HAP-1 (cell line): ENCODE results near the gene RAB13.

Experiments used
- DNase-seq, 2 experiments: peaks; one replicate each; pipeline ENCODE4 v3.0.0-alpha.2; 2016 to 2020; ENCODE audit warnings: low spot score in 2 of 2
- H3K27me3 ChIP-seq: fragments of 250-450 bp; sonication (Bioruptor Pico); 2 replicates; pipeline ENCODE4 v1.5.1; 2020; ENCODE audit warnings: low read depth, mild to moderate bottlenecking, moderate library complexity
- H3K36me3 ChIP-seq: fragments of 250-450 bp; sonication (Bioruptor Pico); replicated peaks from 2 replicates; pipeline ENCODE4 v1.5.1; 2020; ENCODE audit warnings: mild to moderate bottlenecking
- H3K4me1 ChIP-seq: fragments of 250-450 bp; sonication (Bioruptor Pico); 2 replicates; pipeline ENCODE4 v1.5.1; 2020; ENCODE audit warnings: mild to moderate bottlenecking
- H3K4me3 ChIP-seq: fragments of 250-450 bp; sonication (Bioruptor Pico); 2 replicates; pipeline ENCODE4 v1.5.1; 2020; ENCODE audit warnings: mild to moderate bottlenecking, moderate library complexity
- H3K9me3 ChIP-seq: fragments of 250-450 bp; sonication (Bioruptor Pico); 2 replicates; pipeline ENCODE4 v1.5.1; 2020; ENCODE audit warnings: mild to moderate bottlenecking, moderate library complexity
- in situ Hi-C: fragments of 300-500 bp; cut with MboI; formaldehyde crosslinking; loops from 3 replicates; pipeline ENCODE4 v1.14.3; 2020; ENCODE audit warnings: low sequenced_read_pairs, inconsistent platforms, mixed read lengths

Gene RAB13

GRCh38 chr1:153957744-153958110 lies 28.4 kb downstream of the RAB13 start:
- H3K27me3 ChIP-seq = no peaks in the 10 kb centered on the region
- peaks cover 21% of the 10 kb centered on the region for H3K4me1 ChIP-seq
- no peak for DNase-seq
- H3K4me3 ChIP-seq = peak overlapping the region; percentile 90
- in situ Hi-C loops = no loop called here
- H3K9me3 ChIP-seq = no peaks in the 10 kb centered on the region
- peaks cover 31% of the 10 kb centered on the region for H3K36me3 ChIP-seq

- H3K36me3 ChIP-seq = peaks cover 37% of the 10 kb centered on the region
- H3K4me1 ChIP-seq = peaks cover 21% of the 10 kb centered on the region
- H3K9me3 ChIP-seq = no peaks in the 10 kb centered on the region
- no peak for DNase-seq
- H3K4me3 ChIP-seq = peak overlapping the region; percentile 90
- H3K27me3 ChIP-seq = no peaks in the 10 kb centered on the region
- in situ Hi-C loops = no loop called here
Observed at GRCh38 chr1:153956997-153957715, 29.0 kb downstream of the RAB13 start.

- peaks cover 29% of the 10 kb centered on the region for H3K36me3 ChIP-seq
- H3K4me1 ChIP-seq = peaks cover 11% of the 10 kb centered on the region
- DNase-seq = no peak
- no peaks in the 10 kb centered on the region for H3K9me3 ChIP-seq
- no peaks in the 10 kb centered on the region for H3K27me3 ChIP-seq
- in situ Hi-C loops = no loop called here
- H3K4me3 ChIP-seq = no peak overlapping the region
Observed at GRCh38 chr1:153954826-153955225, 31.3 kb downstream of the RAB13 start.

- no peak overlapping the region for H3K4me3 ChIP-seq
- H3K9me3 ChIP-seq = no peaks in the 10 kb centered on the region
- no peaks in the 10 kb centered on the region for H3K27me3 ChIP-seq
- no peak for DNase-seq
- H3K4me1 ChIP-seq = peaks cover 8% of the 10 kb centered on the region
- peaks cover 20% of the 10 kb centered on the region for H3K36me3 ChIP-seq
- in situ Hi-C loops = no loop called here
Observed at GRCh38 chr1:153953859-153954365, 32.2 kb downstream of the RAB13 start.

GRCh38 chr1:153951801-153952200 lies 34.3 kb downstream of the RAB13 start:
- Histone ChIP-seq H3K4me3 (no peak overlapping the region), H3K9me3 (no peaks in the 10 kb centered on the region), H3K36me3 (peaks cover 30% of the 10 kb centered on the region), H3K4me1 (peaks cover 5% of the 10 kb centered on the region), H3K27me3 (no peaks in the 10 kb centered on the region)
- no peak for DNase-seq
- in situ Hi-C loops = no loop called here

GRCh38 chr1:153951183-153951582 lies 35.0 kb downstream of the RAB13 start:
- H3K27me3 ChIP-seq = no peaks in the 10 kb centered on the region
- no peak for DNase-seq
- H3K4me3 ChIP-seq = no peak overlapping the region
- H3K9me3 ChIP-seq = no peaks in the 10 kb centered on the region
- peaks cover 4% of the 10 kb centered on the region for H3K4me1 ChIP-seq
- in situ Hi-C loops = no loop called here
- H3K36me3 ChIP-seq = peaks cover 32% of the 10 kb centered on the region

- peak; percentile 81 to 87 for DNase-seq
- no peaks in the 10 kb centered on the region for H3K9me3 ChIP-seq
- H3K27me3 ChIP-seq = no peaks in the 10 kb centered on the region
- H3K36me3 ChIP-seq = peaks cover 40% of the 10 kb centered on the region
- peak within 1 kb of the TSS; percentile 65 for H3K4me3 ChIP-seq
- peaks cover 11% of the 10 kb centered on the region for H3K4me1 ChIP-seq
- in situ Hi-C loops = loop anchor here (10.0 kb wide), 1 partner anchor 122 kb away; no protein-coding TSS in a partner anchor
Observed at GRCh38 chr1:153946622-153947241, 39.4 kb downstream of the RAB13 start, which contains the start of gene DENND4B. DENND4B (minus strand) TSS chr1:153946718; CDS start chr1:153944374, 2,344 bp downstream.

- in situ Hi-C loops = loop anchor here (10.0 kb wide), 1 partner anchor 121 kb away; no protein-coding TSS in a partner anchor
Observed at GRCh38 chr1:153945795-153946621, 40.1 kb downstream of the RAB13 start.

GRCh38 chr1:153945131-153945794 lies 40.9 kb downstream of the RAB13 start:
- in situ Hi-C loops = loop anchor here (10.0 kb wide), 1 partner anchor 120 kb away; no protein-coding TSS in a partner anchor
- H3K9me3 ChIP-seq = no peaks in the 10 kb centered on the region
- peaks cover 11% of the 10 kb centered on the region for H3K4me1 ChIP-seq
- DNase-seq = peak in 1 of 2 experiments; percentile 29
- H3K4me3 ChIP-seq = peak overlapping the region; percentile 65
- peaks cover 47% of the 10 kb centered on the region for H3K36me3 ChIP-seq
- no peaks in the 10 kb centered on the region for H3K27me3 ChIP-seq

More at GRCh38 chr1:153945795-153946621, 40.1 kb downstream of the RAB13 start:
- Histone ChIP-seq H3K4me1 (peaks cover 11% of the 10 kb centered on the region), H3K36me3 (peaks cover 39% of the 10 kb centered on the region), H3K4me3 (peak overlapping the region; percentile 65), H3K9me3 (no peaks in the 10 kb centered on the region), H3K27me3 (no peaks in the 10 kb centered on the region)
- peak in 1 of 2 experiments; percentile 66 for DNase-seq

- peaks cover 49% of the 10 kb centered on the region for H3K36me3 ChIP-seq
- no peak for DNase-seq
- in situ Hi-C loops = loop anchor here (10.0 kb wide), 1 partner anchor 120 kb away; no protein-coding TSS in a partner anchor
Observed at GRCh38 chr1:153944827-153945117, 41.4 kb downstream of the RAB13 start.

GRCh38 chr1:153944005-153944826 lies 41.9 kb downstream of the RAB13 start:
- H3K36me3 ChIP-seq = peaks cover 55% of the 10 kb centered on the region
- in situ Hi-C loops = loop anchor here (10.0 kb wide), 1 partner anchor 119 kb away; no protein-coding TSS in a partner anchor
- H3K4me1 ChIP-seq = peaks cover 11% of the 10 kb centered on the region
- no peaks in the 10 kb centered on the region for H3K9me3 ChIP-seq
- no peaks in the 10 kb centered on the region for H3K27me3 ChIP-seq
- H3K4me3 ChIP-seq = peak overlapping the region; percentile 65
- DNase-seq = no peak

More at GRCh38 chr1:153944827-153945117, 41.4 kb downstream of the RAB13 start:
- no peaks in the 10 kb centered on the region for H3K9me3 ChIP-seq
- no peaks in the 10 kb centered on the region for H3K27me3 ChIP-seq
- peak overlapping the region; percentile 65 for H3K4me3 ChIP-seq
- peaks cover 11% of the 10 kb centered on the region for H3K4me1 ChIP-seq

GRCh38 chr1:153942766-153943549 lies 43.2 kb downstream of the RAB13 start:
- Histone ChIP-seq H3K4me1 (peaks cover 11% of the 10 kb centered on the region), H3K36me3 (peaks cover 60% of the 10 kb centered on the region), H3K9me3 (no peaks in the 10 kb centered on the region), H3K4me3 (no peak overlapping the region), H3K27me3 (no peaks in the 10 kb centered on the region)
- in situ Hi-C loops = loop anchor here (10.0 kb wide), 1 partner anchor 118 kb away; no protein-coding TSS in a partner anchor
- no peak for DNase-seq
